H1 (cell line): ENCODE results near the gene C1orf74. TPM values are rescaled to one million over a fixed set of nuclear protein-coding genes. Genes with fewer than 3 reads are reported as not detected.

Source experiments
- CTCF ChIA-PET: fragments of 300-600 bp; sonication (Branson Sonifier 250); formaldehyde crosslinking; loops from one replicate; lab custom pipeline; 2021; ENCODE audit not compliant: partially characterized antibody; lab: Charles Lee
- POLR2A ChIA-PET: fragments of 300-600 bp; sonication (Branson Sonifier 250); formaldehyde crosslinking; loops from one replicate; lab custom pipeline; 2021; ENCODE audit warnings: inconsistent platforms; ENCODE audit not compliant: partially characterized antibody; lab: Charles Lee
- DNase-seq, 2 experiments: peaks; one replicate each; pipeline versions ENCODE4 v3.0.0 to v3.0.0-alpha.2; 2010 to 2022; ENCODE audit warnings: low spot score in 2 of 2, low read depth in 1 of 2, mixed read lengths in 1 of 2
- FAIRE-seq: peaks from 2 replicates; lab custom pipeline; 2011; peaks lifted over from hg19 to GRCh38; lab: Jason Lieb, UNC
- H2AFZ ChIP-seq: 2 replicates; pipeline ENCODE4 v1.8.1; 2012; ENCODE audit warnings: low read length, inconsistent platforms
- H2AK5ac ChIP-seq: 2 replicates; pipeline ENCODE4 v1.6.1; 2013; ENCODE audit warnings: low read depth, low read length
- H2BK120ac ChIP-seq: replicated peaks from 2 replicates; pipeline ENCODE3; 2013; ENCODE audit warnings: low read depth, low read length, inconsistent platforms
- H2BK12ac ChIP-seq: 2 replicates; pipeline ENCODE4 v1.6.1; 2013; ENCODE audit warnings: low read depth, low read length
- H2BK15ac ChIP-seq: 2 replicates; pipeline ENCODE4 v1.6.1; 2013; ENCODE audit warnings: low read length
- H2BK20ac ChIP-seq: 2 replicates; pipeline ENCODE4 v1.6.1; 2013; ENCODE audit warnings: low read length
- H2BK5ac ChIP-seq: 2 replicates; pipeline ENCODE4 v1.6.1; 2013; ENCODE audit warnings: low read depth, low read length
- H3K14ac ChIP-seq: 2 replicates; pipeline ENCODE4 v1.6.1; 2013; ENCODE audit warnings: inconsistent platforms; ENCODE audit not compliant: insufficient read length
- H3K18ac ChIP-seq: 2 replicates; pipeline ENCODE4 v1.6.1; 2013; ENCODE audit warnings: low read length; ENCODE audit errors: extremely low read depth
- H3K23ac ChIP-seq: 2 replicates; pipeline ENCODE4 v1.6.1; 2013; ENCODE audit warnings: inconsistent platforms; ENCODE audit not compliant: insufficient read length
- H3K23me2 ChIP-seq: 2 replicates; pipeline ENCODE4 v1.6.1; 2013; ENCODE audit warnings: low read depth, low read length
- H3K27ac ChIP-seq: 2 replicates; pipeline ENCODE4 v1.6.1; 2011; ENCODE audit warnings: low read depth, low read length, inconsistent platforms
- H3K27me3 ChIP-seq, 4 experiments: replicated peaks in 1 of 4; 1 replicate in 1 of 4; 2 replicates in 3 of 4; pipeline versions ENCODE4 v1.6.1 to v1.8.1; 2011 to 2013; ENCODE audit warnings: low read length in 3 of 4, mild to moderate bottlenecking in 3 of 4, inconsistent platforms in 2 of 4, mixed read lengths in 2 of 4, moderate library complexity in 1 of 4; ENCODE audit not compliant: control insufficient read depth in 3 of 4, insufficient read depth in 3 of 4; ENCODE audit errors: extremely low read depth in 1 of 4
- H3K36me3 ChIP-seq, 4 experiments: 2 replicates each; pipeline versions ENCODE4 v1.6.1 to v1.8.1; 2011 to 2013; ENCODE audit warnings: mild to moderate bottlenecking in 4 of 4, low read length in 3 of 4, moderate library complexity in 2 of 4, control low read depth in 1 of 4, inconsistent platforms in 1 of 4; ENCODE audit not compliant: insufficient read depth in 4 of 4, control insufficient read depth in 2 of 4
- H3K4ac ChIP-seq: replicated peaks from 2 replicates; pipeline ENCODE3; 2013; ENCODE audit warnings: low read length, low read depth, mixed read lengths, inconsistent platforms; ENCODE audit not compliant: insufficient read length
- H3K4me1 ChIP-seq, 4 experiments: replicated peaks in 1 of 4; 1 replicate in 1 of 4; 2 replicates in 3 of 4; pipeline versions ENCODE4 v1.6.1 to v1.8.1; 2011 to 2013; ENCODE audit warnings: low read length in 3 of 4, inconsistent platforms in 2 of 4, mixed read lengths in 1 of 4; ENCODE audit not compliant: insufficient read depth in 4 of 4, control insufficient read depth in 3 of 4
- H3K4me2 ChIP-seq, 2 experiments: 2 replicates each; pipeline versions ENCODE4 v1.6.1 to v1.8.1; 2011 to 2013; ENCODE audit warnings: low read depth in 2 of 2, low read length in 2 of 2, control low read depth in 1 of 2, inconsistent platforms in 1 of 2, mild to moderate bottlenecking in 1 of 2; ENCODE audit not compliant: insufficient read depth in 1 of 2
- H3K4me3 ChIP-seq, 4 experiments: fragments of 200-600, 300-600 bp in 1 of 4; sonication (generic), shearing (Covaris generic), sonication (Bioruptor Twin) in 1 of 4; 2 replicates each; pipeline versions ENCODE4 v1.5.1 to v1.8.1; 2011 to 2016; ENCODE audit warnings: low read length in 4 of 4, low read depth in 3 of 4, control low read depth in 2 of 4, inconsistent platforms in 2 of 4, mild to moderate bottlenecking in 2 of 4, mixed read lengths in 1 of 4, moderate library complexity in 1 of 4; ENCODE audit not compliant: insufficient read depth in 2 of 4; ENCODE audit errors: extremely low read depth in 1 of 4
- H3K56ac ChIP-seq: replicated peaks from 2 replicates; pipeline ENCODE3; 2013; ENCODE audit warnings: low read depth, mild to moderate bottlenecking, mixed read lengths, low read length, inconsistent platforms; ENCODE audit not compliant: insufficient read length
- H3K79me1 ChIP-seq: 2 replicates; pipeline ENCODE4 v1.6.1; 2013; ENCODE audit warnings: low read depth, low read length, control low read depth
- H3K79me2 ChIP-seq, 2 experiments: 2 replicates each; pipeline versions ENCODE4 v1.6.1 to v1.8.1; 2012 to 2013; ENCODE audit warnings: low read length in 2 of 2, mild to moderate bottlenecking in 2 of 2, inconsistent platforms in 1 of 2; ENCODE audit not compliant: insufficient read depth in 2 of 2, control insufficient read depth in 1 of 2
- H3K9ac ChIP-seq, 4 experiments: replicated peaks in 1 of 4; 1 replicate in 1 of 4; 2 replicates in 3 of 4; pipeline versions ENCODE4 v1.6.1 to v1.8.1; 2011 to 2013; ENCODE audit warnings: low read depth in 3 of 4, low read length in 3 of 4, control low read depth in 2 of 4, mild to moderate bottlenecking in 2 of 4, moderate library complexity in 2 of 4, inconsistent platforms in 1 of 4; ENCODE audit errors: extremely low read depth in 1 of 4
- H3K9me3 ChIP-seq, 2 experiments: 2 replicates each; pipeline versions ENCODE4 v1.6.1 to v1.8.1; 2012 to 2013; ENCODE audit warnings: mild to moderate bottlenecking in 2 of 2, moderate library complexity in 2 of 2, control low read depth in 1 of 2, inconsistent platforms in 1 of 2, low read depth in 1 of 2, low read length in 1 of 2, mixed read lengths in 1 of 2; ENCODE audit not compliant: insufficient read depth in 2 of 2
- H4K20me1 ChIP-seq, 2 experiments: replicated peaks in 1 of 2; 2 replicates each; pipeline versions ENCODE3 to v1.8.1; 2011 to 2013; ENCODE audit warnings: inconsistent platforms in 2 of 2, low read length in 2 of 2, mild to moderate bottlenecking in 1 of 2; ENCODE audit not compliant: insufficient read depth in 2 of 2, control insufficient read depth in 1 of 2
- H4K5ac ChIP-seq: 2 replicates; pipeline ENCODE4 v1.6.1; 2013; ENCODE audit warnings: low read length, low read depth, mixed read lengths, inconsistent platforms; ENCODE audit not compliant: insufficient read length
- H4K8ac ChIP-seq: 2 replicates; pipeline ENCODE4 v1.8.0; 2013; ENCODE audit warnings: mild to moderate bottlenecking, moderate library complexity, low read length, inconsistent platforms; ENCODE audit not compliant: insufficient read depth; ENCODE audit errors: extremely low read depth
- H4K91ac ChIP-seq: replicated peaks from 2 replicates; pipeline ENCODE3; 2013; ENCODE audit warnings: low read length, mixed read lengths, inconsistent platforms; ENCODE audit not compliant: insufficient read length
- BCL11A ChIP-seq, 2 experiments: IDR thresholded peaks; one replicate each; pipeline ENCODE4 v1.6.1; 2011; ENCODE audit warnings: low read depth in 2 of 2, low read length in 2 of 2, mild to moderate bottlenecking in 2 of 2
- BRCA1 ChIP-seq: IDR thresholded peaks from 2 replicates; pipeline ENCODE4 v1.6.1; 2012; ENCODE audit warnings: low read depth, low read length, improper control_type of control experiment
- EGR1 ChIP-seq: IDR thresholded peaks from 2 replicates; pipeline ENCODE4 v1.6.1; 2011; ENCODE audit warnings: low read depth, low read length, borderline replicate concordance
- KDM5A ChIP-seq: fragments of 200-600 bp; IDR thresholded peaks from 2 replicates; pipeline ENCODE4 v1.7.1; 2012; ENCODE audit warnings: mild to moderate bottlenecking, low read length, inconsistent platforms, mixed read lengths
- NANOG ChIP-seq: IDR thresholded peaks from 2 replicates; pipeline ENCODE4 v1.6.1; 2011; ENCODE audit warnings: low read length, low read depth, mild to moderate bottlenecking, inconsistent platforms; ENCODE audit not compliant: insufficient read depth, poor library complexity, severe bottlenecking
- NRF1 ChIP-seq: IDR thresholded peaks from 2 replicates; pipeline ENCODE4 v1.6.1; 2011; ENCODE audit warnings: mild to moderate bottlenecking, low read depth, low read length, improper control_type of control experiment
- POLR2AphosphoS5 ChIP-seq: IDR thresholded peaks from 2 replicates; pipeline ENCODE4 v1.6.1; 2011; ENCODE audit warnings: low read depth, low read length
- POU5F1 ChIP-seq: IDR thresholded peaks from 2 replicates; pipeline ENCODE4 v1.6.1; 2011; ENCODE audit warnings: low read depth, mild to moderate bottlenecking, low read length, moderate library complexity
- RXRA ChIP-seq: IDR thresholded peaks from 2 replicates; pipeline ENCODE4 v1.6.1; 2011; ENCODE audit warnings: low read depth, mild to moderate bottlenecking, low read length, moderate library complexity; ENCODE audit not compliant: insufficient read depth
- SP1 ChIP-seq: IDR thresholded peaks from 2 replicates; pipeline ENCODE4 v1.6.1; 2011; ENCODE audit warnings: low read depth, low read length
- SP2 ChIP-seq: IDR thresholded peaks from 2 replicates; pipeline ENCODE4 v1.6.1; 2012; ENCODE audit warnings: mild to moderate bottlenecking, low read length, inconsistent platforms
- WGBS, 2 experiments: shearing (Covaris generic) in 1 of 2; methylation state at CpG; one replicate each; pipeline versions ENCODE4 v1.1.6 to v1.1.7; 2013 to 2015; ENCODE audit warnings: low lambda C conversion rate in 2 of 2, mixed read lengths in 2 of 2, inconsistent platforms in 1 of 2, low coverage in 1 of 2, missing lambda C conversion rate in 1 of 2; ENCODE audit not compliant: insufficient replicate concordance in 2 of 2, insufficient coverage in 1 of 2, insufficient read length in 1 of 2; ENCODE audit errors: extremely low coverage in 1 of 2, missing lambda C conversion rate in 1 of 2; 5-methylcytosine and 5-hydroxymethylcytosine counted together
- polyA plus RNA-seq, 7 experiments: library from polyadenylated mRNA; depleted of rRNA in 3 of 7; stranded (reverse) in 5 of 7; unstranded in 2 of 7; fragments of >200 nt in 5 of 7; fragments of 200-250 nt in 2 of 7; gene quantifications; 1 replicate in 5 of 7; 2 replicates in 1 of 7; 4 replicates in 1 of 7; pipeline versions ENCODE4 v1.2.1 to v1.2.3, GENCODE V29; 2011 to 2013; ENCODE audit warnings: missing spikeins in 2 of 7, mixed read lengths in 2 of 7
- total RNA-seq: library from RNA; stranded (reverse); fragmentation: NEBNext Ultra II Directional; extraction: Animal tissue kit (Norgen Biotek cat#: 25700); gene quantifications from 2 replicates; pipeline ENCODE4 v1.2.1, GENCODE V29; 2021
- TF ChIP-seq, protein P1 (sequence below): IDR thresholded peaks from 2 replicates; pipeline ENCODE4 v1.6.1; 2012; ENCODE audit warnings: low read length, inconsistent platforms

C1orf74 gene
- total and polyA plus RNA-seq, 2 of the 8 experiments (the other 6 are each of a cell fraction or from before 2014, with no cell fraction given) = 3.1 to 3.9 TPM

DNA sequence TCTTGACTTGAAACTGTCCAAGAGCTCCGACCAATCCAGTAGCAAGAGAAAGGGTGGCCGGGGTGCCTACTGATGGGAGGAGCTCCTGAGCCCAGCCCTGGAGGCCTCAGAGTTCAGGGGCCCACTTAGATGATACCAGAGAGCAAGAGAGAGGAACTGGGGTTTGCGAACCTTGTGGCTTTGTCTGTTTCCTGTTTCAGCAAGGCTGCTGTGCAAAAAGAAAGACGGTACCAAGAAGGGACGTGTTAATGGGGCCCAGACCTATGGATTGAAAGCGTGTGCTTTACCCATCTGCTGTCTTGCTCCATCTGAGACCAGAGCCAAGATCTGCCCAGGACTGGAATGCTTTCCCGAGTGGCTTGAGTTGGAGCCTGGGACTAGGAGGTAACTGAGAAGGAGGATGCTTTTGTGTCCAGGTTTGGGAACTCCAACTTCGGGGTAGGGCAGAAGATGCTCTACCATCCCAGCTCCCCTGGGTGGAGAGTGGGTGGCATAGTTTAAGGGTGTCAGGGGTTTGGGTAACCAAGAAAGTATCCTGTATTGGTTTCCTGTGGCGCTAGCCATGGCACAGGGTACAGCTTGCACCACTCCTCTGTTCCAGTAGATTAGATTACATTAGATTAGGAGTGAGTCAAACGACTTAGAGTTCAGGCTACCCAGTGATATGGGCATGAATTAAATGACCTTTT lies 28.3 kb downstream of the C1orf74 start, which contains the start of gene TRAF3IP3:
Gene TRAF3IP3, plus strand, starts transcription at position 128 of the 689 bp plus-strand sequence. CDS start 3,987 bp downstream, outside the sequence.
- H3K4ac ChIP-seq = no peak within 1 kb of the TSS
- no peak within 1 kb of the TSS for H2BK12ac ChIP-seq
- no peaks in the 10 kb centered on the region for H3K23me2 ChIP-seq
- H3K4me2 ChIP-seq = no peak within 1 kb of the TSS
- no peaks in the 10 kb centered on the region for H3K4me1 ChIP-seq
- H2BK5ac ChIP-seq = no peak within 1 kb of the TSS
- no peak within 1 kb of the TSS for H3K23ac ChIP-seq
- WGBS, 2 experiments = 82% methylated on average over 10 of the region's 10 CpGs; no CpG with 5 or more reads in 1 of the 2 experiments
- H4K5ac ChIP-seq = no peak within 1 kb of the TSS
- no peak within 1 kb of the TSS for H4K91ac ChIP-seq
- H2AFZ ChIP-seq = no peak within 1 kb of the TSS
- H3K56ac ChIP-seq = no peak within 1 kb of the TSS
- ChIA-PET POLR2A (no interaction called here), CTCF (interaction anchor here (0.6 to 1.4 kb wide), 5 partner anchors 8 to 262 kb away, joined by 3 to 4 read pairs (median 3); no protein-coding TSS in a partner anchor)
- H3K36me3 ChIP-seq = no peaks in the 10 kb centered on the region
- no peak within 1 kb of the TSS for H4K8ac ChIP-seq
- H3K4me3 ChIP-seq = no peak within 1 kb of the TSS
- H3K79me1 ChIP-seq = no peaks in the 10 kb centered on the region
- H2BK15ac ChIP-seq = no peak within 1 kb of the TSS
- no peak within 1 kb of the TSS for H2BK120ac ChIP-seq
- H3K9me3 ChIP-seq = no peaks in the 10 kb centered on the region
- no peaks in the 10 kb centered on the region for H3K79me2 ChIP-seq
- DNase-seq = no peak
- no peak for FAIRE-seq
- peaks cover 0 to 3% (median 0%) of the 10 kb centered on the region in 4 experiments; a peak in 1 of 7 replicates for H3K27me3 ChIP-seq
- H2BK20ac ChIP-seq = no peak within 1 kb of the TSS
- H2AK5ac ChIP-seq = no peak within 1 kb of the TSS
- H3K9ac ChIP-seq = no peak within 1 kb of the TSS
- H3K14ac ChIP-seq = no peak within 1 kb of the TSS
- no peak within 1 kb of the TSS for H3K27ac ChIP-seq
- H4K20me1 ChIP-seq = no peaks in the 10 kb centered on the region
- H3K18ac ChIP-seq = no peak within 1 kb of the TSS
- no peak for TF ChIP-seq NRF1
- TF ChIP-seq BRCA1 = no peak
- no peak for TF ChIP-seq SP1
- no peak for TF ChIP-seq NANOG
- TF ChIP-seq RXRA = no peak
- TF ChIP-seq SP2 = no peak
- no peak for TF ChIP-seq EGR1
- TF ChIP-seq, protein P1, sequence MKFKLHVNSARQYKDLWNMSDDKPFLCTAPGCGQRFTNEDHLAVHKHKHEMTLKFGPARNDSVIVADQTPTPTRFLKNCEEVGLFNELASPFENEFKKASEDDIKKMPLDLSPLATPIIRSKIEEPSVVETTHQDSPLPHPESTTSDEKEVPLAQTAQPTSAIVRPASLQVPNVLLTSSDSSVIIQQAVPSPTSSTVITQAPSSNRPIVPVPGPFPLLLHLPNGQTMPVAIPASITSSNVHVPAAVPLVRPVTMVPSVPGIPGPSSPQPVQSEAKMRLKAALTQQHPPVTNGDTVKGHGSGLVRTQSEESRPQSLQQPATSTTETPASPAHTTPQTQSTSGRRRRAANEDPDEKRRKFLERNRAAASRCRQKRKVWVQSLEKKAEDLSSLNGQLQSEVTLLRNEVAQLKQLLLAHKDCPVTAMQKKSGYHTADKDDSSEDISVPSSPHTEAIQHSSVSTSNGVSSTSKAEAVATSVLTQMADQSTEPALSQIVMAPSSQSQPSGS = no peak
- TF ChIP-seq POLR2AphosphoS5 = no peak
- no peak for TF ChIP-seq POU5F1
- no peak for TF ChIP-seq BCL11A (IDR thresholded peaks at IDR 0.05; ENCODE audit: low read depth in 2 of 2, low read length in 2 of 2)
- no peak for TF ChIP-seq KDM5A
